OCI-LY7 (cell line): ENCODE data around the gene IL25. TPM values are rescaled to one million over a fixed set of nuclear protein-coding genes. Genes with fewer than 3 reads are reported as not detected.
"Not testable (repeated sequence)": the region's sequence is repeated elsewhere in the genome, so short reads cannot be mapped to it uniquely, and the experiment has no call there.

ENCODE experiments used
- BruUV-seq: library from RNA; stranded (reverse); fragments of 400-500 nt; replicated peaks from 2 replicates; lab custom pipeline; 2021; lab: Mats Ljungman, UMichigan
- CTCF ChIA-PET: fragments of 300-600 bp; sonication (Branson Sonifier 250); formaldehyde crosslinking; loops from one replicate; lab custom pipeline; 2022; ENCODE audit warnings: antibody characterized with exemption; ENCODE audit not compliant: unreplicated experiment; lab: Charles Lee
- POLR2A ChIA-PET: fragments of 300-600 bp; sonication (Branson Sonifier 250); formaldehyde crosslinking; loops from one replicate; lab custom pipeline; 2022; ENCODE audit warnings: antibody characterized with exemption; lab: Charles Lee
- DNase-seq: peaks from one replicate; pipeline ENCODE4 v3.0.0-alpha.2; 2015; ENCODE audit warnings: low spot score
- H2AFZ ChIP-seq: fragments of 200-600 bp; sonication (generic), shearing (Covaris generic); 2 replicates; pipeline ENCODE4 v1.6.1; 2014; ENCODE audit warnings: mild to moderate bottlenecking, antibody characterized with exemption, low read length, moderate library complexity
- H3K27ac ChIP-seq: fragments of 200-600 bp; sonication (generic); 2 replicates; pipeline ENCODE4 v1.5.1; 2014; ENCODE audit warnings: mixed run types, low read depth, mild to moderate bottlenecking, moderate library complexity, low read length, inconsistent platforms; ENCODE audit not compliant: poor library complexity, severe bottlenecking
- H3K36me3 ChIP-seq: fragments of 200-600 bp; sonication (generic); 2 replicates; pipeline ENCODE4 v1.6.1; 2014; ENCODE audit warnings: mild to moderate bottlenecking, antibody characterized with exemption, low read length, moderate library complexity, mixed read lengths; ENCODE audit not compliant: insufficient read depth
- H3K4me1 ChIP-seq: fragments of 200-600 bp; sonication (generic); 2 replicates; pipeline ENCODE4 v1.5.1; 2014; ENCODE audit warnings: mild to moderate bottlenecking, low read length; ENCODE audit not compliant: insufficient read depth, poor library complexity, severe bottlenecking
- H3K4me2 ChIP-seq: fragments of 200-600 bp; sonication (generic); 2 replicates; pipeline ENCODE4 v1.6.1; 2014; ENCODE audit warnings: mild to moderate bottlenecking, low read length
- H3K4me3 ChIP-seq: fragments of 200-600 bp; sonication (generic); 2 replicates; pipeline ENCODE4 v1.5.1; 2014; ENCODE audit warnings: mild to moderate bottlenecking, low read depth, low read length; ENCODE audit not compliant: poor library complexity, severe bottlenecking
- H3K79me2 ChIP-seq: fragments of 200-600 bp; sonication (generic); 2 replicates; pipeline ENCODE4 v1.6.1; 2016; ENCODE audit warnings: low read depth, mild to moderate bottlenecking, low read length, moderate library complexity, mixed read lengths; ENCODE audit not compliant: insufficient read depth
- H3K9me2 ChIP-seq: fragments of 200-600 bp; sonication (generic); 2 replicates; pipeline ENCODE4 v1.6.1; 2016; ENCODE audit warnings: mild to moderate bottlenecking, low read length, mixed read lengths; ENCODE audit not compliant: insufficient read depth
- H3K9me3 ChIP-seq: fragments of 200-600 bp; sonication (generic); 2 replicates; pipeline ENCODE4 v1.6.1; 2014; ENCODE audit warnings: mild to moderate bottlenecking, mixed run types, low read length, mixed read lengths
- H4K20me1 ChIP-seq: fragments of 200-600 bp; sonication (generic); 2 replicates; pipeline ENCODE4 v1.6.1; 2014; ENCODE audit warnings: mild to moderate bottlenecking, antibody characterized with exemption, low read length, moderate library complexity, mixed read lengths; ENCODE audit not compliant: insufficient read depth
- EZH2phosphoT487 ChIP-seq: fragments of 200-600 bp; sonication (generic); IDR thresholded peaks from 2 replicates; pipeline ENCODE4 v1.6.1; 2018; ENCODE audit warnings: low read depth, borderline replicate concordance, mild to moderate bottlenecking, mixed run types, antibody characterized with exemption, low read length, moderate library complexity, mixed read lengths
- intact Hi-C: fragments of 100-400 bp; cut with micrococcal nuclease; formaldehyde crosslinking; loops from one replicate; pipeline ENCODE4 v1.10.0; 2022; ENCODE audit not compliant: unreplicated experiment
- total RNA-seq, 2 experiments: library from RNA; depleted of rRNA in 1 of 2; stranded (reverse); fragments of >200 nt in 1 of 2; shearing (Covaris generic) in 1 of 2; gene quantifications; 2 replicates each; pipeline ENCODE4 v1.2.3, GENCODE V29; 2014 to 2022
- TF ChIP-seq, protein P1 (sequence below): fragments of 200-600 bp; sonication (generic); conservative IDR thresholded peaks from 2 replicates; pipeline ENCODE4 v1.5.1; 2014; ENCODE audit warnings: mild to moderate bottlenecking, antibody characterized with exemption, low read length, moderate library complexity, mixed read lengths

The IL25 gene
- total RNA-seq, 2 experiments from 2014 or later, result not detected

DNA sequence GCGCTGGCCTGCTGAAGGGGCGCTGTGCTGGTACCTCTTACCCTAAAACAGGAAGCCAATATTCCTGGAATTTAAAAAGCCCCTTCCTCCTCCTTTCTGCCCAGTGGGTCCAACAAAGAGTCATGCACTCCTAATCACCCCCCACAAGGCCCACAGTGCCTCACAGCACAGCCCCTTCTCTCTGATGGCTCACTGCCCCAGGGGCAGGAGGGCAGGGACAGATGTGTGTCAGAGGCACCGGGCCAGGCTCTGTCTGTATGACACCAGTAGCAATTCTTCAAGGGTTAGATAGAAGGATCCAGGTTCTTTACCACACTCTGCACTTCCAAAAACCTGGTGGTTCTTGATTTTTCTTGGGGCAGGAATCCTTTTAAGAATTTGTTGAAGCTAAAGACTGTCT, 26.5 kb downstream of the IL25 start:
- ChIA-PET POLR2A (no interaction called here), CTCF (no interaction called here)
- no TSS peak for BruUV-seq
- H2AFZ ChIP-seq, result no peak overlapping the region
- H3K79me2 ChIP-seq, result no peaks in the 10 kb centered on the region
- no peaks in the 10 kb centered on the region for H3K9me2 ChIP-seq
- no peak overlapping the region for H3K4me3 ChIP-seq
- no peak for TF ChIP-seq EZH2phosphoT487
- TF ChIP-seq, protein P1, sequence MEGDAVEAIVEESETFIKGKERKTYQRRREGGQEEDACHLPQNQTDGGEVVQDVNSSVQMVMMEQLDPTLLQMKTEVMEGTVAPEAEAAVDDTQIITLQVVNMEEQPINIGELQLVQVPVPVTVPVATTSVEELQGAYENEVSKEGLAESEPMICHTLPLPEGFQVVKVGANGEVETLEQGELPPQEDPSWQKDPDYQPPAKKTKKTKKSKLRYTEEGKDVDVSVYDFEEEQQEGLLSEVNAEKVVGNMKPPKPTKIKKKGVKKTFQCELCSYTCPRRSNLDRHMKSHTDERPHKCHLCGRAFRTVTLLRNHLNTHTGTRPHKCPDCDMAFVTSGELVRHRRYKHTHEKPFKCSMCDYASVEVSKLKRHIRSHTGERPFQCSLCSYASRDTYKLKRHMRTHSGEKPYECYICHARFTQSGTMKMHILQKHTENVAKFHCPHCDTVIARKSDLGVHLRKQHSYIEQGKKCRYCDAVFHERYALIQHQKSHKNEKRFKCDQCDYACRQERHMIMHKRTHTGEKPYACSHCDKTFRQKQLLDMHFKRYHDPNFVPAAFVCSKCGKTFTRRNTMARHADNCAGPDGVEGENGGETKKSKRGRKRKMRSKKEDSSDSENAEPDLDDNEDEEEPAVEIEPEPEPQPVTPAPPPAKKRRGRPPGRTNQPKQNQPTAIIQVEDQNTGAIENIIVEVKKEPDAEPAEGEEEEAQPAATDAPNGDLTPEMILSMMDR, result no peak
- H3K36me3 ChIP-seq, result no peaks in the 10 kb centered on the region
- H3K27ac ChIP-seq, result no peak overlapping the region
- no peak for DNase-seq
- no peaks in the 10 kb centered on the region for H3K9me3 ChIP-seq
- no peaks in the 10 kb centered on the region for H3K4me1 ChIP-seq
- no peaks in the 10 kb centered on the region for H4K20me1 ChIP-seq
- no peak overlapping the region for H3K4me2 ChIP-seq
- intact Hi-C loops, result no loop called here

DNA sequence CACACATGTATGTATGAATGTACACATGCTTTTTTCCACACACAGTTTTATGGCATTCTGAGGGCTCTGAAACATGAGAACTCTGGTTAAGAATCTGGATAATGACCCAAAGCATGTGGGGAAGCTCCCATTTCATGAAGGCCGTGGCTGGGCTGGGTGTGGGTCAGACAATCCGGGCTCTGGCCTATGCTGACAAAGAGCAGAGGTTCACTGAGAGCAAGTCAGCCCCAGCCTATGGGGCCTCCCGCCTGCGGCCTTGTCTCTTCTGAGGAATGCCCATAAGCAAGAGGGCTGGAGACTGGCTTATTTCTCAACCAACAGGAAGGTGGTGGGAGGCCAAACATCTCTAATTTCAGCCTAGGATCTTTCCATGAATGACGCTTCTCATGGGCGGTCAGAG, 27.0 kb downstream of the IL25 start:
- Histone ChIP-seq H3K4me2 (no peak overlapping the region), H3K9me3 (no peaks in the 10 kb centered on the region), H3K9me2 (no peaks in the 10 kb centered on the region), H3K4me1 (no peaks in the 10 kb centered on the region), H3K79me2 (no peaks in the 10 kb centered on the region), H4K20me1 (no peaks in the 10 kb centered on the region), H3K4me3 (no peak overlapping the region), H3K36me3 (no peaks in the 10 kb centered on the region), H2AFZ (no peak overlapping the region), H3K27ac (no peak overlapping the region)
- POLR2A ChIA-PET, result no interaction called here
- intact Hi-C loops, result no loop called here
- no peak for TF ChIP-seq EZH2phosphoT487
- TF ChIP-seq, protein P1, result no peak
- DNase-seq, result no peak
- BruUV-seq, result no TSS peak
- CTCF ChIA-PET, result interaction anchor here (0.6 kb wide), 1 partner anchor 38 kb away, joined by 3 read pairs; no protein-coding TSS in a partner anchor

DNA sequence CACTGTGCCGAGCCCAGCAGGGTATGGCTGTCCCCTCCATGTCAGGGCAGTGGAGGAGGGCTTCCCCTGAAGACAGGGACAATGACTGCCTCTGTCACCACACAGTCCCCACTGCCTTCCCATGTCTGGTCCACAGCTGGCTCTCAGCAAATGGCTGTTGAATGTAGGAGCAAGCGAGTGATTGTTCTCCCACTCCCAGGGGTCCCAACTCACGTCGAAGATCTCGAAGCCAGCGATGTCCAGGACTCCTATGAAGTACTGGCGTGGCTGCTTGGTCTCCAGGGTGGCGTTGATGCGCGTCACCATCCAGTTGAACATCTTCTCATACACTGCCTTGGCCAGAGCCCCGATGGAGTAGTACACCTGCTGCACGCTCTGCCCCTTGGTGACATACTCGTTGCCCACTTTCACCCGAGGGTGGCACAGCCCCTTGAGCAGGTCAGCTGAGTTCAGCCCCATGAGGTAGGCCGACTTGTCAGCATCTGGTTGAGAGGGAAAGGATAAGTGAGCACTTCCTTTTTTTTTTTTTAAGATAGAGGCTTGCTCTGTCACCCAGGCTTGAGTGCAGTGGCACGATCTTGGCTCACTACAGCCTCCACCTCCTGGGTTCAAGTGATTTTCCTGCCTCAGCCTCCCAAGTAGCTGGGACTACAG, 28.0 kb downstream of the IL25 start:
- BruUV-seq, H4K20me1 ChIP-seq, intact Hi-C loops, H3K36me3 ChIP-seq, H3K27ac ChIP-seq, H3K4me2 ChIP-seq, H3K9me2 ChIP-seq, H3K4me3 ChIP-seq, H3K4me1 ChIP-seq, H2AFZ ChIP-seq, H3K79me2 ChIP-seq, DNase-seq, H3K9me3 ChIP-seq, POLR2A ChIA-PET: not testable (repeated sequence)
- CTCF ChIA-PET, result interaction anchor here (0.6 kb wide), 1 partner anchor 37 kb away, joined by 3 read pairs; no protein-coding TSS in a partner anchor
